HG03280 (cell line): ENCODE measurements around the gene PFDN5.
"Not testable (repeated sequence)": the region's sequence is repeated elsewhere in the genome, so short reads cannot be mapped to it uniquely, and the experiment has no call there.

Experiments used
- ATAC-seq: cut with Tn5 transposase; IDR thresholded peaks from one replicate; pipeline ENCODE4 v1.9.1; 2021; ENCODE audit warnings: mild to moderate bottlenecking, moderate library complexity; ENCODE audit not compliant: unreplicated experiment

PFDN5 gene

DNA sequence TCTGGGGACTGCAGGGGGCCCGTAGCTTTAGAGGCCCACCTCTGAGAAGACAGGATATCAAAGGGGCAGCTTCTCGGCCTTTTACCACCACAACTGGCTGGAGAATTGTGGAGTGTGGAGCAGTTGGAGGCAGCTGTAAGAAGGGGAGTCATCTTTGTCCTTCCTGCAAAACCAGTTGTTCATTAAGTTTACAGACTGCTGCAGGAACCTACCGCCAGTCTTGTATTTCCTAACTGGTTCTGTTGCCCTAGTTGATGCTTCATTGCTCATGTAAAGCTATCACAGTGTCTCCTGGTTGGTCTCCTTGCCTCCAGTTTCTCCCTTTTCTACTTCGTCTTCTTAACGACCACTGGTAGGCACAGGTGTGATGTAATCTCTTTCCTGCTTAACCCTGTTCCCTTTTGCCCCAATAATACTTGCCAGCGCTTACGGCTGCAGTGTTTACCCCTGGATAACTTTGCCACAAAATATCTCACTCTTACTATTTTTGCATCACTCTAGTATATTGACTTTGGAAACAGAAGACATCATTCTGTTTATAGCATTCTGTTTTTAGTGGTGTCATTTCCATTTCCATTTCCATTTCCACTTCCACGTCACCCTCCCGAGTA is 15.3 kb upstream of the PFDN5 start:
- no peak for ATAC-seq

DNA sequence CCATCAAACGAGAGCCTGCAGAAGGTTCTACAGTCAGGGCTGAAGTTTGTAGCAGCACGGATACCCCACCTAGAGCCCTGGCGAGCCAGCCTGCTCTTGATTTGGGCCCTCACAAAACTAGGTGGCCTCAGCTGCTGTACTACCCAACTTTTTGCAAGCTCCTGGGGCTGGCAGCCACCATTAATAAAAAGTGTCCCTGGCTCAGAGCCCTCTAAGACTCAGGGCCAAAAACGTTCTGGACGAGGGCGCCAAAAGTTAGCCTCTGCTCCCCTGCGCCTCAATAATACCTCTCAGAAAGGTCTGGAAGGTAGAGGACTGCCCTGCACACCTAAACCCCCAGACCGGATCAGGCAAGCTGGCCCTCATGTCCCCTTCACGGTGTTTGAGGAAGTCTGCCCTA is 8.9 kb upstream of the PFDN5 start:
- ATAC-seq = no peak

GRCh38 chr12:53287741-53288216 is 7.6 kb upstream of the PFDN5 start:
- ATAC-seq = no peak

- no peak for ATAC-seq
Observed at GRCh38 chr12:53288322-53288721, 7.0 kb upstream of the PFDN5 start.

- no peak for ATAC-seq
Observed at GRCh38 chr12:53289891-53290290, 5.5 kb upstream of the PFDN5 start.

- ATAC-seq = no peak
Observed at GRCh38 chr12:53290661-53291060, 4.7 kb upstream of the PFDN5 start.

- ATAC-seq = no peak
Observed at GRCh38 chr12:53292426-53292825, 2.9 kb upstream of the PFDN5 start.

GRCh38 chr12:53295891-53296219 is 513 bp downstream of the PFDN5 start:
- ATAC-seq = no peak

GRCh38 chr12:53297106-53297505 is 1.8 kb downstream of the PFDN5 start:
- not testable (repeated sequence) for ATAC-seq

DNA sequence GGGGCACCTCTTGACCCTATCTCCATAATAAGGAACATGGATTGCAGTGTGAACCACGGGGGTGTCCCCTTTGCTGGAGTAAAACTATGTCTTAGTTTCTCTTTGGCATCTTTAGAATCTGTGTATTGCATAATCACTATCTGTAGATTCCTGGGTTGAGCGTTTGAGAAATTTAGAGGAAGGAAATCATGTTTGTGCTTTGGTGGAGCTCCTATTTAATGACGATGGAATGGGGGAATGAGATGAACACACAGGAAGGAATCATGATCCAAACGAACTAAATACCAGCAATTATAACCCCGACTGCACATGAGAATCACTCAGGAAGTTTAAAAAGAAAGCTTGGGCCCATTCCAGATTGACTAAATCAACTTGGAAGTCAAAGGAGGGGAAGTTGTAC is 2.8 kb downstream of the PFDN5 start:
- ATAC-seq = no peak

DNA sequence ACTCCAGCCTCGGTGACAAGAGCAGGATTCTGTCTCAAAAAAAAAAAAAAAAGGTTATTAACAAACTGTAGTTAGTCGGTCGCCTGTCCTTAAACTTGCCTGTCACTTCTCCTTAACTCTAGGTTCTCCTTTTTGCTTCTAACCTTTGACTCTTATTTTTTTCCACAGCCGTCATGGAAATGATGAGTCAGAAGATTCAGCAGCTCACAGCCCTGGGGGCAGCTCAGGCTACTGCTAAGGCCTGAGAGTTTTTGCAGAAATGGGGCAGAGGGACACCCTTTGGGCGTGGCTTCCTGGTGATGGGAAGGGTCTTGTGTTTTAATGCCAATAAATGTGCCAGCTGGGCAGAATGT is 3.7 kb downstream of the PFDN5 start:
- ATAC-seq = no peak

DNA sequence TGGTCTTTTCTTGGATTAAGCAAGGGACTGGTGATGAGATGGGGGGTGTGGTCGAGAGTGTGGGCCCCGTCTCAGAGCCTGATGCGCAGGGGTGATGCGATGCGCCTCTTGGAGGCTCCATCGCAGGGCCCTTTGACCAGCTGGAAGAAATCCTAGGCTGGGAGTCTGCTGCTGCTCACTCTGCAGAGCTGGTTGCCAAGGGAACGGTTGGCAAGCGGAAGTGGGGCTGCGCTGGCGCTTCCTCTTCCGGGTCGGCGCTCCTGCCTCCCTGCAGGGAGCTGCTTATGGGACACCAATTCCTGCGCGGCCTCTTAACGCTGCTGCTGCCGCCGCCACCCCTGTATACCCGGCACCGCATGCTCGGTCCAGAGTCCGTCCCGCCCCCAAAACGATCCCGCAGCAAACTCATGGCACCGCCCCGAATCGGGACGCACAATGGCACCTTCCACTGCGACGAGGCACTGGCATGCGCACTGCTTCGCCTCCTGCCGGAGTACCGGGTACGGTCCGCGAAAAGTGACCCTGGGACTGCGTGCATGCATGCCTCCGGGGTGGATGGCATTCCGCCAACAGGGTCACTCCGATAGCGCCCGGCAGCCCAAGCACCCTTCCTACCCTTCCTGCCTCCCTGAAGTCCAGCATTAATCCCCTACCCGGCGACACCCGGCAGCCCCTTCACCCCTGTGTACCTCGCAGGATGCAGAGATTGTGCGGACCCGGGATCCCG is 4.3 kb downstream of the PFDN5 start, which contains the start of gene MYG1:
Gene MYG1, plus strand, starts transcription at position 242 of the 727 bp plus-strand sequence. Its CDS starts 43 bp downstream, at position 285.
- ATAC-seq = peak; percentile 75

DNA sequence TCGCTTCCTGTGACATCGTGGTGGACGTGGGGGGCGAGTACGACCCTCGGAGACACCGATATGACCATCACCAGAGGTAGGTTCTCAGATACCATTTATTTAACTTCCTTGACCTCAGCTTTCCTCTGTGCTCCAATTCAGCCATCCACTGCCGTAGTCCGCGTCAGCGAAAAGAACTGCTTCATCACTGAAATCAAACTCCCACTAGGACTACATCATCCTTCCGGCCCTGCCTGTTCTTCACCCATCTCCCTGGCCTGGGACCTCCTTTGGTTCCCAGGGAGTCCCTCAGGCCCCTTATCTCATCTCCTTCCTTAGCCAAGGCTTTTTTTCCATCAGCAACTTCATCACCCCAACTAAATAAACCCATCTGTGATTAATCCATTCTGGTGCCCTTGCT is 4.8 kb downstream of the PFDN5 start:
- no peak for ATAC-seq

- no peak for ATAC-seq
Observed at GRCh38 chr12:53302903-53303302, 7.6 kb downstream of the PFDN5 start.

DNA sequence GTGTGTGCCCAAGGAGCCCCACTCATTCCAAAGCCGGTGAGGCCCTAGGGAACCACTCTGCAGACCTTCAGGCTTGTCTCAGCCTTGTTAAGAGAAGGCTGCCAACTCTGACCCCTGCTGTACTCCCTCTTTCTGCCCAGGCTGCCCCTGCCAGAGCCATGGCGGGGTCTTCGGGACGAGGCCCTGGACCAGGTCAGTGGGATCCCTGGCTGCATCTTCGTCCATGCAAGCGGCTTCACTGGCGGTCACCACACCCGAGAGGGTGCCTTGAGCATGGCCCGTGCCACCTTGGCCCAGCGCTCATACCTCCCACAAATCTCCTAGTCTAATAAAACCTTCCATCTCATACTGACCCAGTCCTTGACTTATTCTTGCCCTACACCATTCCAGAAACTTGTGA is 11.5 kb downstream of the PFDN5 start:
- no peak for ATAC-seq

DNA sequence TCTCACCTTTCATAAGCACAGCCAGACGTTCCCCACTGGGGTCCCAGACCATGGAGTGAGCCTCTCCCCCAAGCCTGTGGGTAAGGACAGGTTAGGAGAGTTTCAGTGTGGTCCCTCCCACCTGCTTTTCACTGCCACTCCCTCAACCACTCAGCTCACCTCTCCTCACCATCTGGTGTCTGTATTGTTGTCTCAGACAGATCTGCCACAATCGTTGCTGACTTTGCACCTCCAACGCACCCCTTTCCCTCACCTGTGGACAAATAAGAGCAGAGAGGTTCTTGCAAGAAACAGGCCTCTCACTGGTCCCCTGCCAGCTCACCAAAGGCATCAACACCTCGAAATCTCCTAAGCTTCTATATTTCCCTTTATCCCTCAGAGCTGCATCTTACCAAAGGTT is 12.9 kb downstream of the PFDN5 start:
- no peak for ATAC-seq

DNA sequence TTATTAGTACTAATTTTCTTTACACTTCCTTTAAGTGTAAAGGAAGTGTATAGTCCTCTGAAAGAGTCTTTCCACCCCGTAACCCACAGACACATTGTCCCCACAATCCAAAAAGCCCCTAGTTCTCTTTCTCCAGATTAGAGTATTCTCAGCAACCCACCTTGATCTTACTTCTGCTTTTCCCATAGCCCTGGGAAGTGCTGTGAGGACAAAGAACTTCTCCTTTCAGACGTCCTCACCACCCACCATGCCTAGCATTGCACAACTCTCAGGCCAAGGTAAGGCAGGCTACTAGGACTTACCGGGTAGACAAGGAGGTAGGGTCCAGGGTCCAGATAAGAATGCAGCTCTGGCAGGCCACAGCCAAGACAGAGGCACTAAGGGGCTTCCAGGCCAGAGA is 18.7 kb downstream of the PFDN5 start:
- ATAC-seq = no peak

GRCh38 chr12:53320352-53321195 is 25.2 kb downstream of the PFDN5 start:
- ATAC-seq = no peak

DNA sequence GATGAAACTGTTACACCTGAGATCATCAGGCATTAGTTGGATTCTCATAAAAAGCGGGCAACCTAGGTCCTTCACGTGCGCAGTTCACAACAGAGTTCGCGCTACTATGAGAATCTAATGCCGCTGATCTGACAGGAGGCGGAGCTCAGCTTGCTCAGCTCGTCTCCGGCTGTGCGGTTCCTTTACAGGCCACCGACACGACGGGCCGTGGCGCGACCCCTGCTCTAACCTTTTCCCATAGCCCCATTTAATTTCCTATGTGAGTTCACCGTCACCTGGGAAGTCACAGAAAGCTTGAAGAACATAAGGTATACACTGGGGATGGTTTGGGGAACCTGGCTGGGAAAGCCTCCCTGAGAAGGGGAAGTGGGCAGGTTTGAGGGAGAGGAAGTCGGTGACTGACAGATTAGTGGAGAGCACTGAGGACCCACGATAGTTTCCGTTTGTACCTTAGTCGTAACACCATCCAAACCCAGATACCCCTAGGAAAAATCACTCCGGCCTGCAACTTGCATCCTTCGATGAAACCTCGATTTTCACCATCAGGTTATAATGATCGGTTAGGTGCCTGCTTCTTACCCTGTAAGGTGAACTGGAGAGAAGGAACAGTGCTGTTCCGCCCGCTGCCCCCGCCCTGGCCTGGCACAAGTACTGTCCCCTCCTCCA is 28.9 kb downstream of the PFDN5 start:
- ATAC-seq = no peak

DNA sequence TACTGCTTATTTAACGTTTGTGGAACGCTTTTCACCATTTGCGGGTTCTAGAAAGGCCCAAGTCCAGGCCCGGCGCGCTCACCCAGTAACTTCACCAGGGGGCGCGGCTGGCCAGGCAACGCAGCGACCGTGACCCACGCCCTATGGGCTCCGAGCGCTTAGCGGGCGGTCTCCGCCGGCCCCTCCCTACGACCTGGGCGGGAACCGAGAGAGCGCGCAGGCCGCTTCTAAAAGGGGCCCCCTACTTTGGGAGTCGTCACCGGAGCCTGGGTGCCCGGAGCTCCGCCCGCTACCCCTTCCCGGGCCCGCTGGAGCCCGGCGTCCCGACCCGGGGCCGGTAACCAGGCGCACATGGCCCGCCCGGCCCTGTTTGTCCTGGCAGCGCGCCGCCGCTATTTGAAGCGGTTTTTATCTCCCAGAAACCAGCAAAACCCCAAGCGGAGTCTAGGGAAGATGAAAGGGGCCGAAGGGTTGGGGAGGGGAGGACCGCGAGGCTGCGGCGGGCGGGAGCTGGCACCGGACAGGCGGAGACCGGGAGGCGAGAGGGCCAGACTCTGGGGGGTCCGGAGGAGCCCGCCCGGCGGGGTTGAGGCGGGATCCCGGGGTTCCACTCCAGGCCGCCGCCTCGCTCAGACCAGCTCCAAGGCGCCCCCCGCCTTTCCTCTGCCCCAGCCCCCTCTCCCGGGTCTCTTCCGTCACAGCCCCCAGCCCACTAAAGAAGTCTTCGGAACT is 29.6 kb downstream of the PFDN5 start:
- ATAC-seq = peak; percentile 51
